Measurements from ENCODE around the gene LMX1A.

Gene LMX1A

GRCh38 chr1:165173409-165173808 is 183.1 kb downstream of the LMX1A start:
- Histone ChIP-seq H3K27me3 (no peaks in the 10 kb centered on the region), H3K36me3 (no peaks in the 10 kb centered on the region), H3K4me1 (no peaks in the 10 kb centered on the region), H3K27ac (no peak overlapping the region), H3K4me3 (no peak overlapping the region), H3K9me3 (no peaks in the 10 kb centered on the region)
- no peak for TF ChIP-seq CTCF (IDR thresholded peaks at IDR 0.05)
- intact Hi-C loops (cut with DNase I; ENCODE audit: low total_unique reads) = no loop called here
- no peak for DNase-seq

GRCh38 chr1:165172666-165173065 is 183.8 kb downstream of the LMX1A start:
- no peaks in the 10 kb centered on the region for H3K27me3 ChIP-seq
- H3K9me3 ChIP-seq = no peaks in the 10 kb centered on the region
- intact Hi-C loops (cut with DNase I; ENCODE audit: low total_unique reads) = no loop called here
- no peak for TF ChIP-seq CTCF (IDR thresholded peaks at IDR 0.05)
- H3K4me3 ChIP-seq = no peak overlapping the region
- H3K27ac ChIP-seq = no peak overlapping the region
- no peak for DNase-seq
- no peaks in the 10 kb centered on the region for H3K36me3 ChIP-seq
- no peaks in the 10 kb centered on the region for H3K4me1 ChIP-seq

- no peak for TF ChIP-seq CTCF (IDR thresholded peaks at IDR 0.05)
Observed at GRCh38 chr1:165169729-165170128, 186.8 kb downstream of the LMX1A start.

GRCh38 chr1:165169028-165169427 is 187.5 kb downstream of the LMX1A start:
- intact Hi-C loops (cut with DNase I; ENCODE audit: low total_unique reads) = no loop called here
- H3K27ac ChIP-seq = no peak overlapping the region
- no peak overlapping the region for H3K4me3 ChIP-seq
- H3K36me3 ChIP-seq = no peaks in the 10 kb centered on the region
- no peak for TF ChIP-seq CTCF (IDR thresholded peaks at IDR 0.05)
- no peaks in the 10 kb centered on the region for H3K27me3 ChIP-seq
- DNase-seq = no peak
- no peaks in the 10 kb centered on the region for H3K9me3 ChIP-seq
- H3K4me1 ChIP-seq = no peaks in the 10 kb centered on the region

More at GRCh38 chr1:165169729-165170128, 186.8 kb downstream of the LMX1A start:
- H3K27ac ChIP-seq = no peak overlapping the region
- H3K4me1 ChIP-seq = no peaks in the 10 kb centered on the region
- H3K4me3 ChIP-seq = no peak overlapping the region
- H3K27me3 ChIP-seq = no peaks in the 10 kb centered on the region
- DNase-seq = no peak
- no peaks in the 10 kb centered on the region for H3K36me3 ChIP-seq
- intact Hi-C loops (cut with DNase I; ENCODE audit: low total_unique reads) = no loop called here
- no peaks in the 10 kb centered on the region for H3K9me3 ChIP-seq

GRCh38 chr1:165168467-165168866 is 188.0 kb downstream of the LMX1A start:
- no peaks in the 10 kb centered on the region for H3K27me3 ChIP-seq
- no peak for DNase-seq
- no peaks in the 10 kb centered on the region for H3K4me1 ChIP-seq
- H3K4me3 ChIP-seq = no peak overlapping the region
- H3K9me3 ChIP-seq = no peaks in the 10 kb centered on the region
- intact Hi-C loops (cut with DNase I; ENCODE audit: low total_unique reads) = no loop called here
- H3K36me3 ChIP-seq = no peaks in the 10 kb centered on the region
- no peak overlapping the region for H3K27ac ChIP-seq
- no peak for TF ChIP-seq CTCF (IDR thresholded peaks at IDR 0.05)

GRCh38 chr1:165162671-165163241 is 193.8 kb downstream of the LMX1A start:
- intact Hi-C loops (cut with DNase I; ENCODE audit: low total_unique reads) = no loop called here
- Histone ChIP-seq H3K36me3 (no peaks in the 10 kb centered on the region), H3K9me3 (no peaks in the 10 kb centered on the region), H3K4me1 (peaks cover 0 to 9% (median 0%) of the 10 kb centered on the region in 4 donors), H3K4me3 (no peak overlapping the region), H3K27ac (no peak overlapping the region), H3K27me3 (peaks cover 0 to 3% of the 10 kb centered on the region in 2 donors)
- no peak for DNase-seq
- TF ChIP-seq CTCF (IDR thresholded peaks at IDR 0.05) = no peak
